ENCODE measurements around the gene CMPK2.

The CMPK2 gene

DNA sequence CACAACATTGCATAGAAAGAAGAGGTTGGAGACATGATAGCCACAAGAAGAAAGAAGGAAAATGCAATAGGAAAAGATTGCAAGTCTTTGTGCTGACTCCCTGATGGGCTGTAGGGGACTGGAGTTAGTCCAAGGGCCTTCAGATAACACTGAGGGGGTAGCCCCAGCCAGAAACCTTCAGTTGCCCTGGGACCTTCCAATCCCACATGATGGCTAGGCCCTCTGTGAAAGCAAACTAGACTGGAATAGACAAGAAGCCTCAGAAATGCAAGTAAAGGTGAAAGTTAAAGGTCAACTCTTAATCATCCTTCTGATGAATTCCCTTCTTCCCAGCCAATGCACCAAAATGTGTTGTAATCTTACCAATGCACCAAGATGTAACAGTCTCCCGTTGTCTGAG is 19.2 kb downstream of the CMPK2 start:
- DNase-seq: no peak
- Histone ChIP-seq H3K9me3 (ENCODE audit: severe bottlenecking) (peaks cover 46% of the 10 kb centered on the region), H3K27me3 (ENCODE audit: insufficient read depth, low read depth, severe bottlenecking) (no peaks in the 10 kb centered on the region), H3K36me3 (no peaks in the 10 kb centered on the region), H3K4me3 (ENCODE audit: low read depth, low read length) (no peak overlapping the region), H3K27ac (no peak overlapping the region)
- TF ChIP-seq, protein P1, sequence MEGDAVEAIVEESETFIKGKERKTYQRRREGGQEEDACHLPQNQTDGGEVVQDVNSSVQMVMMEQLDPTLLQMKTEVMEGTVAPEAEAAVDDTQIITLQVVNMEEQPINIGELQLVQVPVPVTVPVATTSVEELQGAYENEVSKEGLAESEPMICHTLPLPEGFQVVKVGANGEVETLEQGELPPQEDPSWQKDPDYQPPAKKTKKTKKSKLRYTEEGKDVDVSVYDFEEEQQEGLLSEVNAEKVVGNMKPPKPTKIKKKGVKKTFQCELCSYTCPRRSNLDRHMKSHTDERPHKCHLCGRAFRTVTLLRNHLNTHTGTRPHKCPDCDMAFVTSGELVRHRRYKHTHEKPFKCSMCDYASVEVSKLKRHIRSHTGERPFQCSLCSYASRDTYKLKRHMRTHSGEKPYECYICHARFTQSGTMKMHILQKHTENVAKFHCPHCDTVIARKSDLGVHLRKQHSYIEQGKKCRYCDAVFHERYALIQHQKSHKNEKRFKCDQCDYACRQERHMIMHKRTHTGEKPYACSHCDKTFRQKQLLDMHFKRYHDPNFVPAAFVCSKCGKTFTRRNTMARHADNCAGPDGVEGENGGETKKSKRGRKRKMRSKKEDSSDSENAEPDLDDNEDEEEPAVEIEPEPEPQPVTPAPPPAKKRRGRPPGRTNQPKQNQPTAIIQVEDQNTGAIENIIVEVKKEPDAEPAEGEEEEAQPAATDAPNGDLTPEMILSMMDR (IDR thresholded peaks at IDR 0.05; ENCODE audit: low read depth, low read length): no peak

DNA sequence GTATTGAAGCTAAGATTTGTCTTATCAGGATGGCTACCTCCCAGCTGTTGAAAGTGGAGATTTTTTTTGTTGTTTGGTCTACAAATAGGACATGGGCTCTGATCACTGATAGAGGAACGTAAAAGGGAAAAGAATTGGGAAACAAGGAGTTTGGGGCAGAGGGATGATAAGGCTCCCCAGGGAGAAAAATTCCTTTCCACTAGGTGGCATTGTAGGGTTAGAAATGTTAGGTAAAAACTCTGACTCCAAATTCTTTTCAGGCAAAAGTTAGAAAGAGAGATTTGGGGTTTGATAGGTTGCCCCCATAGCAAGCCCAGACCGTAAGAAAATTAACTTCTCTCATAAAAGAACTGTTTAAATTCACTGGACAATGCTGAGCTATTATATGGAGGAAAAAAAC is 19.8 kb downstream of the CMPK2 start:
- H3K27ac ChIP-seq: no peak overlapping the region
- no peaks in the 10 kb centered on the region for H3K36me3 ChIP-seq
- TF ChIP-seq, protein P1 (IDR thresholded peaks at IDR 0.05; ENCODE audit: low read depth, low read length): 0 out of 2 replicates have a peak, but pooled peaks have one; percentile 20
- no peaks in the 10 kb centered on the region for H3K27me3 ChIP-seq (ENCODE audit: insufficient read depth, low read depth, severe bottlenecking)
- peaks cover 46% of the 10 kb centered on the region for H3K9me3 ChIP-seq (ENCODE audit: severe bottlenecking)
- DNase-seq: no peak
- no peak overlapping the region for H3K4me3 ChIP-seq (ENCODE audit: low read depth, low read length)

DNA sequence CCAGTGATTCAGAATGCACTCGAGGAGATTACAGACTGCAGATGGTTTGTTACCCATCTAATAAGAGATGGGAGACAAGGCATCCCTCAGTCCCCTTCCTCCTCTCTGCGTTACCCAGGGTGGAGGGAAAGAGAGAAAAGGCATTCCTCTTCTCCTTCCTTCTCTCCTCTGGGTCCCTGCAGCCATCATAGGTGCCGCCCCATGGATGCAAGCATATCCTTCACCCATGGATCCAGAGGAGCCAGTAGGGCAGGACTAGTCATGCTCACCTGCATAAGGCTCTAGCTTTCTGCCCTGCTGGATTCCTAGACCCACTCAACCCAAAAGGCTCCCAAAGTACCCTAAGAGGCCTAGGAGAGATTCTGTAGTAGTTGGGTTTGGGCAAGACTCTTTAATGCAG is 20.4 kb downstream of the CMPK2 start:
- H3K9me3 ChIP-seq (ENCODE audit: severe bottlenecking): peaks cover 46% of the 10 kb centered on the region
- no peak for DNase-seq

DNA sequence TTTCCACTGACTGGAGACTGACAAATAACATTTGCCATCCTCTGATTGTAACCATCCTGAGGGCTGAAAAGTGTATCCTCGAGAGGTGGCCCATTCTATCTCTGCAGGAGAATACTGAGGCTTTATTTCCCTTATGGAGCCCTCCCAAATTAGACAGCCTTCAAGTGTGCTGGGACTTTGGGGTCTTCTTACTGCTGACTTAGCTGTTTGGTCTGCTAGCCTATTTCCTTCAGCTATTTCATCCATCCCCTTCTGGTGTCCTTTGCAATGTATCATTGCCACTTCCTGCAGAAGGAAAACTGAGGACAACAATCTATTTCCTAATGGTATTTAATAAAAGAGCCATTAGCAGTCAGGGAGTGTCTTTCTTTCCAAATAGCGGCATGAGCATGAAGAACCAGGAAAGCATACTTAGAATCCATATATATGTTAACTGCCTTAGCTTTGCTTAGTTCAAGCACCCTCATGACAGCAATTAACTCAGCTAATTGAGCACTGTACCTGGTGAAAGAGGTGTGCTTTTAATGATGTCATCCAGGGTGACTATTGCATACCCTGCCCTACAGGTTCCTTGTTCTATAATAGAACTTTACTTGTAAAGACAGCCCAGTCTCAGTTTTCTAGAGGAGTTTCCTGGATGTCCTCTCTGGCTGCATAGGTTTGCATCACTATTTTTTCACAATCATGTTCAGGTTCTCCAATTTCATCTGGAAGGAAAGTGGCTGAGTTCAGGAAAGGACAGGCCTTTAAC is 24.0 kb downstream of the CMPK2 start:
- Histone ChIP-seq H3K9me3 (ENCODE audit: severe bottlenecking) (peaks cover 37% of the 10 kb centered on the region), H3K36me3 (no peaks in the 10 kb centered on the region), H3K4me3 (ENCODE audit: low read depth, low read length) (no peak overlapping the region), H3K27me3 (ENCODE audit: insufficient read depth, low read depth, severe bottlenecking) (no peaks in the 10 kb centered on the region), H3K27ac (no peak overlapping the region)
- TF ChIP-seq, protein P1 (IDR thresholded peaks at IDR 0.05; ENCODE audit: low read depth, low read length): no peak
- no peak for DNase-seq

More for the DNA sequence above, 20.4 kb downstream of the CMPK2 start:
- no peaks in the 10 kb centered on the region for H3K27me3 ChIP-seq (ENCODE audit: insufficient read depth, low read depth, severe bottlenecking)
- no peak overlapping the region for H3K4me3 ChIP-seq (ENCODE audit: low read depth, low read length)
- H3K36me3 ChIP-seq: no peaks in the 10 kb centered on the region
- H3K27ac ChIP-seq: no peak overlapping the region
- TF ChIP-seq, protein P1 (IDR thresholded peaks at IDR 0.05; ENCODE audit: low read depth, low read length): no peak

DNA sequence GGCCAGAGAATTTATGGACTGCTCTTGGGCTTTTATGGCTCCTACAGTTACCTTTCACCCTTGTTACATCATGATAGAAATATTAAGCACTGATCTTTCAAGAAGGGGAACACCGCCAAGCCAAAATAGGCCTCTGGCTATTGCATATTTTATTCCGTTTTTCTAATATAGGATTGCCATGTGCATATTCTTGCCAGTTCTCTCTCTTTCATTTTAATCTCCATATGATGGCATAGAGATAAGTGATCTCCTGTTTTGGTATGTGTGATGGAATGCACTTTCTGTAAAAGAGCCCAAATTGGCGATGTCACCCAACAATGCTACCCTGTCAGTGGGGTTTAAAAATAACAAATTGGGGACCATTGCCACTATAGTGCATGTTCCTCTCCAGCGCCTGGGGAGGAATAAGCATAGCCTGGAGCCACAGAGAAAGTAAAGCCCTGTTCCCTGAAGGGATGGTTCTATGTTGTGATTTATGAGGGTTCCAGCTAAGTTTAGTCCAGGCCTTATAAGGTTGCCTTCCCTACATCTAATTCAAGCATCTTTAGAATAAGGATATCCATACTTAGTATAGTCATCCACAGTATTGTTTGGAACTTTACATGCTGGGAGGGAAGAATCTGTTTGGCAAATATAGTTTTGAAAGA is 26.9 kb downstream of the CMPK2 start:
- H3K27ac ChIP-seq: no peak overlapping the region
- peaks cover 11% of the 10 kb centered on the region for H3K9me3 ChIP-seq (ENCODE audit: severe bottlenecking)
- TF ChIP-seq, protein P1 (IDR thresholded peaks at IDR 0.05; ENCODE audit: low read depth, low read length): no peak
- no peaks in the 10 kb centered on the region for H3K27me3 ChIP-seq (ENCODE audit: insufficient read depth, low read depth, severe bottlenecking)
- DNase-seq: no peak
- H3K36me3 ChIP-seq: no peaks in the 10 kb centered on the region
- no peak overlapping the region for H3K4me3 ChIP-seq (ENCODE audit: low read depth, low read length)

Measured in WERI-Rb-1 (cell line).